Right lobe of liver (tissue), 6 donors: ENCODE data around the gene RGSL1. TPM values are rescaled to one million over a fixed set of nuclear protein-coding genes. Genes with fewer than 3 reads are reported as not detected.
"Not testable (repeated sequence)": the region's sequence is repeated elsewhere in the genome, so short reads cannot be mapped to it uniquely, and the experiment has no call there.

Experiments used
- ATAC-seq, 4 donors: fragments of 200-7000 bp; cut with Tn5 transposase; one replicate each; pipeline ENCODE4 v1.9.1; 2020; ENCODE audit warnings: mild to moderate bottlenecking in 4 of 4, moderate library complexity in 4 of 4
- DNase-seq, 3 donors: peaks; one replicate each; pipeline ENCODE4 v3.0.0-alpha.2; 2020
- H3K27ac ChIP-seq, 3 donors: fragments of 200-600 bp; one replicate each; pipeline ENCODE4 v1.8.0; 2022
- H3K27me3 ChIP-seq, 2 donors: fragments of 200-600 bp; one replicate each; pipeline ENCODE4 v1.8.0; 2022
- H3K36me3 ChIP-seq, 4 donors: fragments of 200-600 bp; sonication (generic) in 1 of 4; one replicate each; pipeline versions ENCODE4 v1.5.1 to v1.8.0; 2017 to 2022; ENCODE audit warnings: control low read depth in 1 of 4
- H3K4me1 ChIP-seq, 4 donors: fragments of 200-600 bp; sonication (generic) in 1 of 4; one replicate each; pipeline versions ENCODE4 v1.5.1 to v1.8.0; 2017 to 2022; ENCODE audit warnings: control low read depth in 1 of 4
- H3K4me3 ChIP-seq, 3 donors: fragments of 200-600 bp; one replicate each; pipeline ENCODE4 v1.8.0; 2022
- H3K9me3 ChIP-seq, 4 donors: fragments of 200-600 bp; sonication (generic) in 1 of 4; one replicate each; pipeline versions ENCODE4 v1.5.1 to v1.8.0; 2017 to 2022; ENCODE audit warnings: control low read depth in 1 of 4
- CTCF ChIP-seq, 4 donors: fragments of 200-600 bp in 3 of 4; fragments of 450-650 bp in 1 of 4; IDR thresholded peaks; one replicate each; pipeline versions ENCODE4 v1.5.1 to v1.8.0; 2016 to 2022; ENCODE audit warnings: antibody characterized with exemption in 4 of 4, mild to moderate bottlenecking in 2 of 4
- POLR2A ChIP-seq: fragments of 450-650 bp; IDR thresholded peaks from one replicate; pipeline ENCODE4 v1.6.1; 2017; ENCODE audit warnings: antibody characterized with exemption, mild to moderate bottlenecking
- WGBS: methylation state at CpG from one replicate; pipeline ENCODE4 v1.1.6; 2018; ENCODE audit warnings: low coverage, low lambda C conversion rate; ENCODE audit not compliant: insufficient coverage; ENCODE audit errors: missing lambda C conversion rate; 5-methylcytosine and 5-hydroxymethylcytosine counted together
- intact Hi-C, 2 donors: fragments of 100-400 bp; cut with DNase I; formaldehyde crosslinking; loops; one replicate each; pipeline versions ENCODE4 v1.11.2 to v1.14.1; 2022
- total RNA-seq, 6 experiments: library from RNA; depleted of rRNA in 2 of 6; stranded (reverse); fragments of >200 nt in 2 of 6; fragmentation: NEBNext Ultra II Directional in 3 of 6; extraction: Animal tissue kit (Norgen Biotek cat#: 25700) in 3 of 6; gene quantifications; one replicate each; pipeline versions ENCODE4 v1.1.0 to v1.2.4, GENCODE V29; 2016 to 2023
- donor health status: DM: no; HTN: yes; CAD: no.
- donor health status: DM: no; HTN: no; CAD: no.
- donor health status: DM: no; HTN: no; CAD: no.
- donor health status: DM: no; HTN: yes; CAD: no.
- donor health status: DM: no; HTN: yes; CAD: no.

Gene RGSL1
- total RNA-seq, 6 experiments from 2014 or later, result not detected

- intact Hi-C loops, result loop anchor here in 1 of 2 donors (10.0 kb wide), 1 partner anchor 149 kb away; no protein-coding TSS in a partner anchor
- Histone ChIP-seq H3K9me3 (no peaks in the 10 kb centered on the region), H3K36me3 (no peaks in the 10 kb centered on the region), H3K4me1 (peaks cover 0 to 4% (median 0%) of the 10 kb centered on the region in 4 donors), H3K4me3 (no peak overlapping the region), H3K27me3 (no peaks in the 10 kb centered on the region), H3K27ac (no peak overlapping the region)
- DNase-seq, result no peak
- 0% methylated on average over 3 of the region's 3 CpGs for WGBS
- TF ChIP-seq CTCF (IDR thresholded peaks at IDR 0.05), result peak; percentile 65 to 80 (median 75)
- no peak for TF ChIP-seq POLR2A
- peak; percentile 92 to 97 (median 96) for ATAC-seq
These were observed 3.8 kb upstream of the RGSL1 start for GRCh38 chr1:182446033-182446669.

GRCh38 chr1:182447124-182447523 lies 2.8 kb upstream of the RGSL1 start:
- 70% methylated on average over 2 of the region's 2 CpGs for WGBS
- intact Hi-C loops, result loop anchor here in 1 of 2 donors (10.0 kb wide), 1 partner anchor 148 kb away; no protein-coding TSS in a partner anchor

GRCh38 chr1:182447660-182448059 lies 2.3 kb upstream of the RGSL1 start:
- no peaks in the 10 kb centered on the region for H3K36me3 ChIP-seq
- H3K27me3 ChIP-seq, result no peaks in the 10 kb centered on the region
- TF ChIP-seq POLR2A (no peak), CTCF (IDR thresholded peaks at IDR 0.05) (no peak)
- intact Hi-C loops, result loop anchor here in 1 of 2 donors (10.0 kb wide), 1 partner anchor 147 kb away; no protein-coding TSS in a partner anchor
- ATAC-seq (peak; percentile 31 to 81 (median 64)), DNase-seq (no peak)
- 80% methylated on average over 1 of the region's 1 CpG for WGBS
- H3K27ac ChIP-seq, result no peak overlapping the region
- H3K9me3 ChIP-seq, result no peaks in the 10 kb centered on the region
- no peak overlapping the region for H3K4me3 ChIP-seq
- peaks cover 0 to 4% (median 0%) of the 10 kb centered on the region in 4 donors for H3K4me1 ChIP-seq

More at GRCh38 chr1:182447124-182447523, 2.8 kb upstream of the RGSL1 start:
- H3K27ac ChIP-seq, H3K27me3 ChIP-seq, H3K36me3 ChIP-seq, H3K4me1 ChIP-seq, DNase-seq, H3K4me3 ChIP-seq, H3K9me3 ChIP-seq: not testable (repeated sequence)
- peak in 1 of 4 donors; percentile 12 for ATAC-seq

- peak in 3 of 4 donors; percentile 62 to 67 (median 62) for ATAC-seq
- intact Hi-C loops, result no loop called here
- WGBS, result 49% methylated on average over 7 of the region's 7 CpGs
- no peak overlapping the region for H3K27ac ChIP-seq
- TF ChIP-seq POLR2A (no peak), CTCF (IDR thresholded peaks at IDR 0.05) (no peak)
- no peak overlapping the region for H3K4me3 ChIP-seq
- no peaks in the 10 kb centered on the region for H3K36me3 ChIP-seq
- peaks cover 0 to 5% (median 0%) of the 10 kb centered on the region in 4 donors for H3K4me1 ChIP-seq
- no peaks in the 10 kb centered on the region for H3K27me3 ChIP-seq
- no peak for DNase-seq
- H3K9me3 ChIP-seq, result no peaks in the 10 kb centered on the region
These were observed 3.7 kb downstream of the RGSL1 start for GRCh38 chr1:182453631-182454030.

- ATAC-seq (peak; percentile 45 to 72 (median 58)), DNase-seq (peak in 1 of 3 donors; percentile 46)
- TF ChIP-seq POLR2A, result no peak
- H3K36me3 ChIP-seq, result no peaks in the 10 kb centered on the region
- H3K27ac ChIP-seq, result no peak overlapping the region
- intact Hi-C loops, result no loop called here
- H3K4me1 ChIP-seq, result peaks cover 0 to 19% (median 0%) of the 10 kb centered on the region in 4 donors
- H3K4me3 ChIP-seq, result no peak overlapping the region
- H3K27me3 ChIP-seq, result no peaks in the 10 kb centered on the region
- 32% methylated on average over 3 of the region's 3 CpGs for WGBS
- no peaks in the 10 kb centered on the region for H3K9me3 ChIP-seq
These were observed 7.9 kb downstream of the RGSL1 start for GRCh38 chr1:182457844-182458243.
